CD4-positive, alpha-beta T cell treated with Interleukin-2 at 100 ng/mL for 4 hours (primary cell): ENCODE data around the gene CFAP221.

ENCODE experiments used
- DNase-seq: peaks from one replicate; pipeline ENCODE4 v3.0.0-alpha.2; 2020; ENCODE audit warnings: low spot score

Gene CFAP221

DNA sequence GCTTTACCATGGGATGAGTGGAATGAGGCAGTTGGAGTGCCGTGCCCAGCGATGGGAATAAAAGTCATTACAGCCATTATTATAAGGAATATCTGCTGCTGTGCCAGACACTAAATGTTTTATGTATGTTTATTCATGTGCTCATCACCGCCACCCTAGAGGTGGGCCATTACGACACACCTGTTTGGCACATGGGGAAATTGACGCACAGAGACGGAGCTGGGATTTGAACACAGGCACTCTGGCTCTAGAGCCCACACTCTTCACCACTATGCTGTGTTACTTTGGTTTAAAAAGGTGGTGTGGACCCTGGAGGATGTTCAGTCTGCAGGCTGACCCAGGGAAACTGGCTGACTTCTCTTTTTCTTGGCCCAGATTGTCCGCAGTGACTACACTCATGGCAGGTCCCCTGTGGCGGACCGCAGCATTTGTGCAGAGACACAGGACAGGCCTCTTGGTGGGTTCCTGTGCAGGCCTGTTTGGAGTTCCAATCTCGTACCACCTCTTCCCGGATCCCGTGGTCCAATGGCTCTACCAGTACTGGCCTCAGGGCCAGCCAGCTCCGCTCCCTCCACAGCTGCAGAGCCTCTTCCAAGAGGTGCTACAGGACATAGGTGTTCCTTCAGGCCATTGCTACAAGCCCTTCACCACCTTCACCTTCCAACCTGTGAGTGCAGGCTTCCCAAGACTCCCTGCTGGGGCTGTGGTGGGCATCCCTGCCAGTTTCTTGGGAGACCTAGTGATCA is 136.4 kb downstream of the CFAP221 start:
- no peak for DNase-seq

DNA sequence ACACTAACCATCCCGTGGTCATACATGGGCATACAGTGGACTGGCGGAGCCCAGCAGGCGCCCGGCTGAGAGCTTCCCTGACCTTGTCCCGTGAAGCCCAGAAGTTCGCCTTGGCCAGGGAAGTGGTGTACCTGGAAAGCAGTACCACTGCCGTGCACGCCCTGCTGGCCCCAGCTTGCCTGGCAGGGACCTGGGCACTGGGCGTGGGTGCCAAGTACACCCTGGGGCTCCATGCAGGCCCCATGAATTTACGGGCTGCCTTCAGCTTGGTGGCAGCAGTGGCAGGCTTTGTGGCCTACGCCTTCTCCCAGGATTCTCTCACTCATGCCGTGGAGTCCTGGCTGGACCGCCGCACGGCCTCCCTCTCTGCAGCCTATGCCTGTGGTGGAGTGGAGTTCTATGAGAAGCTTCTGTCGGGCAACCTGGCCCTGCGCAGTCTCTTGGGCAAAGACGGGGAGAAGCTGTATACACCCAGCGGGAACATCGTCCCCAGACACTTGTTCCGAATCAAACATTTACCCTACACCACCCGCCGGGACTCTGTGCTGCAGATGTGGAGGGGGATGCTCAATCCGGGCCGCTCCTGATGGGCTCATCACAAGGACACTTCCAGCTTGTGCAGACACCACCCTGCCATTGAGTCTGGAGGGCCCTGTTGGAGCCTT is 137.1 kb downstream of the CFAP221 start:
- no peak for DNase-seq

DNA sequence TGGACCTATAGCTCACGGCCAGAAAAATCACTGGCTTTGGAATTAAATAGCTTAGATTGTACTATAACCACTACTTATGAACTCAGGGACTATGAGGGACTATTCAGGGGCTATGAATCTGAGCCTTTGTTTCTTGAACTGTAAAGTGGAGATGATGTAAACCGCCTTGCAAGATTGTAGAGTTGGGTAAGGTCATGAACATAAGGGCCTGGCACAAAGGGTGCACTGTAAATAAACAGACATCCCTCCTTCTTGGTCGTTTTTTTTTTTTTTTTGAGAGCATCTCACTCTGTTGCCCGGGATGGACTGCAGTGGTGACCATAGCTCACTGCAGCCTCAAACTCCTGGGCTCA is 137.6 kb downstream of the CFAP221 start:
- no peak for DNase-seq

DNA sequence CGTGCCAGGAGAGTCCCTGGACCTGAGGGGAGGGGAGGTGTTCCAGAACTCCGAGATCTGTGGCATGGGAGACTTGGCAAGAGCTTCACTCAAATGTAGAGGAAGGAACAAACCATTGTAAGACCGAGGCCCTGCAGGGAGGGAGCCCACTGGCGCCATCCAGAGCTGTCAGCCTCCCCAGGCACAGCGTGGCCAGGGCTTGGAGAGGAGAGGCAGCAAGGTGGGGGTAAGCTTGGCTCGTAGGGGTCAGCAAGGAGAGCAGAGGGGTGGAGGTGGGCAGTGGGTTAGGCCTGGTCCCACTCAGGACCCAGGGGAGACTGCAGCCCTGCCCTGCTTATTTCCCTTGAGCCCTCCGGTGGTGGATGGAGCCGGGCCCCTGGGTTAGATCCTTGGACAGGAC is 138.3 kb downstream of the CFAP221 start:
- no peak for DNase-seq

DNA sequence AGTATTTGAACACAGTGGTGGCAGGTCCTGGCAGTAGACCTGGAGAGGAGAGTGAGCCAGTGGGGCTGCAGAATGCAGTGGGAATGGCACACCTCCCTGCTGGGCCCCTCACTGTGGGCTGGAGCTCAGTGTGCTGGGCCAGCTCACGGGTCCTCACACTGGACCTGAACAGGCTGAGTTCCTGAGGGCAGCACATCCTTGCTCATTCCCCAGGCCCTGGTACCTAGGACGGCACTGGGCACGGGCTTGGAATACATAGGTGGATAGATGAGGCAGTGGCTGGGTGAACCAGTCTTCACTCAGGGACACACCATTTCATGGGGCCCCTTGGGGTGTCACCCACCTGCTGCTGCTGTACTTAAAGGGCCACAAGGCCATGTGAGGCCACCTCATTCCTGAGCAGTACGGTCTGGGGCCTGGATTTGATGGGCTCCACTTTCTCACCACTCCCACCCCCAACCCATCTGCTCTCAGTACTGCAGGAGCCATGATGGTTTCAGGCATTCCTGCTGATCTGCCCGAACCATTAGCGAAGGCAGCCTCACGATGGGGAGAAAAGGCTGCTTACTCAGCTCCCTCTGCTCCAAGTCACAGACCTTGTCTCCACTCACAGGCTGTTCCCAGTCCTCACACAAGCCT is 138.9 kb downstream of the CFAP221 start:
- no peak for DNase-seq

DNA sequence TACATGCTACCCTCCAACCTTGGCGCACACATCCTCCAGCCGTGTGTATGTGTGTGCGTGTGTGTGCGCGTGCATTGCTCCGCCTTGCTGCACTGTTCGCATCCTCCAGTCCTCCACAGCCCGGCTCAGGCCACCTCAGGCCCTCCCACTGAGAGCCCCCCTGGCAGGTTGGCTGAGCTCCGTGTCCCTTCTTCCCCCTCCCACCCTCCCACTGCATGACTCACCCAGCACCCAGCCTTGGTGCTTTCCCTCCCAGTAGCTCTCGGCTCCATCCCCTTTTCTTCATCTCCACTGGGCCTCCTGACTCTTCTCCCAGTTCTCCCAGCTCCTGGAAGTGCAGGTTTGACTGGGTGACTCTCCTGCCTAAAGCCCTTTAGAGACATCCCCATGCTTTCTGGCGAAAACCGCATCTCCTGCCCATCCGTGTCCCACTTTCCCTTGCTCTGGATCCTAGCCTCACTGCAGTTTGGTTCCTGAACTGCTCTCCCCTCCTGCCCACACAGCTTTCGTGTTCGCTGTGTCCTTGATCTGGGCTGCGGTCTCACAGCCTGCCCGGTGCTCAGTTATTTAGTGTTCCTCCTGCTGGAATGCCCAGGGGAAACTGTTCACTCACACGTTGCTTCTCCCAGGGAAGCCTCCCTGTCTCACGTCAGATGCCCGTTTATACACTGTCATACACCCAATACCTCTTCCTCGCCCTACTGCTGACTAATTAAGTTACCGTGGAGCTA is 139.6 kb downstream of the CFAP221 start:
- DNase-seq = no peak

DNA sequence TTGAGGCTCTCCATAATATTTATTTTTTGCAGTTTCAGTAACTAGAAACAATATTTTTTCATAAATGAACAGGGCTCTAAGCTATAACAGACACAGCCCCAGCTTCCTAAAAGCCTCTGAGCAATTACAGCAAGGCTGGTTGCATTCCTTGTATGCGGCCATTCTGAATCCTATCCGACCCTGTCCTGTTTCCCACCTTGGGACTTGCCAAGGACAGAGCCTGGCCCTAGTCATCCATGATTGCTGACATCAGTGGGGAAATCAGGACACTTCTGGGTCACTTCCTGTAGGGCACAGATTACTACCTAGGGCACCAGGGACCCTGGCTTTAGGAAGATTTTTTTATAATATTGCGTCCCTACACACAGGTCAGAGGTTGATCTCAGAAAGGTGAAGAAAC is 140.3 kb downstream of the CFAP221 start:
- no peak for DNase-seq

DNA sequence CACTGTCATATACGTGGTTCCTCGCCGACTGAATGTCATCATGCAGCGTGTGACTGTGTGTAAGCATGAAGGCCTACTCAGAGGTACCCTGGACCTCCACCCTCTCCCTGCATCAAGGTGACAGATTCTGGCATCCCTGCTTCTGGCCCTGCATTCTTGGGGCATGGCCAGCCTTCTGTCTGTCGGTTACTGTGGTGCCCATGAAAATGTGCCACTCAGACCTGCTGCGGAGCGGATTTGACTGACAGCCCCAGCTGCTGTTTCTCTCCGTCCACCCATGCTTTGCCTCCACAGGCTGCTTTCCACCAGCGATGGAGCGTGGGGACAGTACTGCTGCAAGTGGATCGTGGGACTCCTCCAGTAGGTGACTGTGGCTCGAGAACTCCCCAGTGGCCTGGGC is 144.4 kb downstream of the CFAP221 start:
- no peak for DNase-seq

DNA sequence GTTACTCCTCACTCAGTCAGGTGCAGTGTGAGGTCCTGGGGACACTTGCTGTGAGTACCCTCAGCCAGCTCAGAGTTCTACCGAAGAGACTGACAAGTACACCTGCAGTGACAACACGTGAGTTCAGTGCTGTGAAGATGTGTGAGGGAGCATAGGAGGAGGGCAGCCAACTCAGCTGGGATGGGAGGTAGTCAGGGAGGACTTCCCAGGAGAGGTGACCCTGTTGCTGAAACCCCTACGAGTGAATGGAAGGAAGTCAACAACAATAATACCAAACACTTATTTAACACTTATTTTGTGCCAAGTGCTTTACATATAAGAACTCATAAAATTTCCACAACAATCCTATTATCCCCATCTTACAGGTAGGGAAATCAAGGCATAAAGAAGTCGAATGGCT is 145.0 kb downstream of the CFAP221 start:
- no peak for DNase-seq

DNA sequence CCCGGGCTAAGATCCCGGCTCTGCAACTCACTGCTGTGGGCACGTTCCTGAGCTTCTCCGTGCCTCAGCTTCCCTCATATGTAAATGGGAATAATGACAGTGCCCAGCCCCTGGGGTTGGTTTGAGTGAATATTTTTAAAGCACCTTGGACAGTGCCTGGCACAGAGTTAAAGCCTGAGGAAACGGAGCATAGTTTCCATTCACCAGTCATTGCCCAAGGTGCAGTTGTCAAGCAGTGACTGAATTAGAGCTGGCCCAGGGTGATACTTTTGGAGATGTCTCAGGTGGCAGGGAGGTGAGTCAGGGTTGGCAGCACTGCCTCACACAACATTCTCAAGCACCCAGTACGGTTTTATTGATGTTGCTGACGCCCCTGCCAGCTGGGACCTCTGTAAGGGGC is 146.9 kb downstream of the CFAP221 start:
- DNase-seq = no peak

DNA sequence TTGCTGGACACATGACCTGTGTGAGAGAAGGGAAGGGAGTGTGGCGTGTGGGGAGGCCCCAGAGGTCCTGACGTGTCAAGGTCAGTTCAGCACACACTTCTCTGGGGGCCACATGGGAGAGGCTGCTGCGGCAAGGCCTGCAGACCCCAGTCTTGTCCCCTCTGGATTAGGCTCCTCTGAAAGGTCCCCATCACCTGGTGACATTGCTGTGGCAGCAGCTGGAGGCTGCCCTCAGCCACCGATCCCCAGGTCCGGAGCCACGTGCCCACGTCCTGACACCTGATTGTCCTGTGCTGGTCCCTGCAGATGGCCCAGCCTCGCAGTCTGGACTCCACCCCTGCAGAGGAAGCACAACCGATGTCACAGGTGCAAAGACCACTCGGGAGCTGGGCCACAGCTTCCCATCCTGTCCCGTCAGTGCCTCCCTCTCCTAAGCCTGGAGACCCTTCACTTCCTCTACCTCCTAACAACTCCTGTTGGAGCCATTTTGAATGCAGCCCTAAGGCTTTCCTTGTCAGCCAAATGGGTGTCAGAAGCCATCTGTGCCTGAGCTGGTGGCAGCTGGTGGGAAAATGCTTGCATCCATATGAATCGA is 147.5 kb downstream of the CFAP221 start:
- DNase-seq = no peak

DNA sequence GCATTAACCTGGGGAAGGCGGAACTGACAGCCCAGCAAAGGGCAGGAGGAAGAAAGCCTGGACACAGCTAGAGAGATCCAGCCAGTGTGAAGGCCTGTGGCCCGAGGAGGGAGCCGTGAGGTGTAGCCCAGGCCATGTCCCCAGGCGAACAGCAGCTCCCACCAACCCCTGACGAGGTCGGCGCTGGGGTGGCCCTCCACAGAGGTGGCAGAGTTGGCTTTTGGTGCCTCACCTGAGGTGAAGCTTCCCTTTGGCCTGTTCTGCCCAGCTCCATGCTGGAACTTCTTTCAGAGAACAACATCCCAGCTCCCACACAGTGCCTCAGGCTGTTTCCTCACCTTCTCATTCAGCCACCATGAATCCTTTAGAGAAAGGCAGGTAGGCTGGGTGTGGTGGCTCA is 148.1 kb downstream of the CFAP221 start:
- DNase-seq = no peak

DNA sequence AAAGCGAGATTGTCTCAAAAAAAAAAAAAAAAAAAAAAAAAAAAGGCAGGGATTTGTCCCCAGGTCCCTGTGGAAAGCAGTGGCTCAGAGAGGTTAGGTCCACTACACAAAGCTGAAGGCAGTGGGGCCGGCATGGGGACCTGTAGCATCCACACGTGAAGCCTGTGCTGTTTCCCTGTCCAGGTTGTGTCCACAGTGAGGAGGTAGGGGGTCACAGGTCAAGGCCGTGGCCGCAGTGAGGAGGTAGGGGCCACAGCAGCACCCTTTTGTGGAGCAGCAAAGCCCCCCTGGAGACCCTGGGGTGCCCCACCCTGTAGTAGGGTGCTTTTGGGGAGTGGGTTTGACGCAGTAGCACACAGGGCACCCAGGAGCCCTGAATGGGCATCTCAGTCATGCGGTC is 148.7 kb downstream of the CFAP221 start:
- DNase-seq = no peak

DNA sequence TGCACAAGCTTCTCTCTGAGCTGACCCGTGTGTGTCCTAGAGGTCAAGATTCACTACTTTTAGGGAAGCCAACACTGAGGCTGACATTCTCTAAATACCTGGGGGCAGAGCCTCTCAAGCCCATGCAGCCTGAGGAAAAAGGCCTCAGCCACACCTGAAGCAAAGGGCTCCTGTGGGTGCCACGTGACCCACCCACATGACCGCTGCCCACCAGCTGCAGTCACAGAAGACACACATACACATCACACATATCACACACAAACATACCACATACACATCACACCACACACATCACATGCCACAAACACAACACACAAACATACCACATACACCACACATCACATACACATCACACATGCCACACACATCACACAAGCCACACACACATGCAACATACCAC is 149.3 kb downstream of the CFAP221 start:
- no peak for DNase-seq

DNA sequence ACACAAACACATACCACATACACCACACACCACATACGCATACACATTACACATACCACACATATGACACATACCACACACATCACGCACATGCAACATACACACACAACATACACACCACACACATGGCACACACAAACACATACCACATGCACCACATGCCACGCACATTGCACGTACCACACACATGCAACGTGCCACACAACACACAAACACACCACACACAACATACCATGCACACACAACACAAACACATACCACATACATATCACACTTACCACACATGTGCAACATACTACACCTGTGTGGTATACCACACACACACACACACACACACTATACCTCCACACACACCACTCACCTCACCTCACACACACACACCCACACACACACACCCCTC is 149.7 kb downstream of the CFAP221 start:
- no peak for DNase-seq

DNA sequence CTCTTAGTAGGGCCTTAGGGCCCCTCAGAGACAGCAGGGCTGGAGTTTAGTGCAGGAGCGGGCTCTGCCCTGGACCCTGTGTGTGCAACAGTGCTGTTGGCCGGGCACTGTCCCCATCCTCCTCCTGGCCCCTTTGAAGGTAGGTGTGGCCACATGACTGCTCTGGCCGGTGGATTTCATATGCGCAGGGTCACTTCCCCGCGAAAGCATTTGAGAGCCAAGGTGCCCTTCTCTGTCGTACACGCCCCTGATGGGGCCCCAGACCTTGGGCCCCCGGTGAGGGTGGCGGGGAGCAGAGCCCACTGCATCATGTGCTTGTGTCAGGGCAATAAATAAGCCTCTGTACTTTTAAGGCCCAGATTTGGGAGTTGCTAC is 150.2 kb downstream of the CFAP221 start:
- DNase-seq = no peak

DNA sequence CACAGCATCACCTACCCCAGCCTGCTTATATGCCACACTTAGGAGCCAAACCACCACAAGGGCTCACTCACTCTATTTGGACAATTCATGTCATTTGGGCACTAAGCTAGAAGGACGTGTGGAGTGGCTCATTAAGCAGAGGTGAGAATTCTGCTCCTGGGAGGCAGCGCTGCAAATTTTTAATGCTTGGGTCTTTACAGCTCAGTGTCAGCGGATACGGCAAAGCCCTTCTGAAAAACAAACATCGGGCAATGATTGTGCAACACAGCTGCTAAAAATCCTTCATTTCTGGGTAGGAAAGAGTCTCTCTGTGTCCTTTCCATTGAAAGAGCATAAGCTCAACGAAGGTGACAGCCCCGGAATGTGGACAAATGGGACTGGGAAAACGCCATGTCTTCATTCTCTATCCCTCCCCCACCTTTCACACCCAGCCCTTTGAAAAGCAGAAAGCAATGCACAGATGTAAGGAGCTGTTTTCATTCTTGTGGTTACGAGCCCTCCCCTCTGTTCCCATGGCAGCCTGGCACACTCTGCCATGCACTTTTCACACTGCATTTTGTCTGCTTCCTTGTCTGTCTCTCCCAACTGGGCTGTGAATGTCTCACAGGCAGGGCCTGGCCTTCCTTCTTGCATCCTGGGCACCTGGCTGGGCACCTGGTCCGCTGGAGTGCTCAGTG is 150.7 kb downstream of the CFAP221 start:
- DNase-seq = no peak

DNA sequence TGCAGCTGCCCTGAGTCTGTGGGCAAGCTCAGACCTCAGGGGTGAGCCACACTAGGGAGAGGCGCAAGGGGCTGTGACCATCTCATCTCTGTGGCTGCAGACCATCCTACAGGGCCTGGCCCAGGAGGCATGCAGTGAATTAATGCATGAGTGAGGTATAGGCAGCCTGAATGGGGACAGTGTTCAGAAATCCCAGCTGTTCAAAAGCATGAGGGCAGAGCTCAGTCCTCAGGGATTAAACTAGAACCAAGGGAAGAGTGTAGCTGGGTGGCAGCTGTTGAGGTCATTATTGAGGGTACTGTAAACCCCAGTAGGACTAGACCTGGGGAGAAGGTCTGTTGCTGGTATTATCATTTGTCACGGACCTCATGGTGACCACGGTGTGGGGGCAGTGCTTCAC is 151.8 kb downstream of the CFAP221 start:
- DNase-seq = no peak

DNA sequence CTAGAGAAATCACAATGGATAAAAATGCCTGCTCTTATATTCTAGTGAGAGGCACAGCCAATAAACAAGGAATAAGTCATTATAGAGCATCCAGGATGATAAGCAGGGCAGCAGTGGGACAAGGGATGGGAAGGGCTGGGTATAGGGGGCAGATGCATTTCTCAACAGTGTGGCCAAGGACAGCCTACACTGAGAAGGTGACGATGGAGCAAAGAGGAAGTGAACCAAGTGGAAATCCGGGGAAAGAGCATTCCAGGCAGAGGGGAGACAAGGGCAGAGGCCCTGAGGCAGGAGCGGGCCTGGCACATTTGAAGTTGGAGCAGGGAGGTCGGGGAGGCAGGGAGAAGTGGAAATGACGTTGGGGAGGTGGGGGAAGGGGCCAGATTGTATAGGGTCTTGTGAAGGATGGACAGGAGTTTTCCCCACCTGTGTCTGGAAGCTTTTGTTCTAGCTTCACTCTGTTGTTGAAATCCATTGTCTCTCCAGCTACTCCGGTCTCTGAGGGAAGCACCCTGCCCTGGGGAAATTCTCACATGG is 152.3 kb downstream of the CFAP221 start:
- DNase-seq = no peak

DNA sequence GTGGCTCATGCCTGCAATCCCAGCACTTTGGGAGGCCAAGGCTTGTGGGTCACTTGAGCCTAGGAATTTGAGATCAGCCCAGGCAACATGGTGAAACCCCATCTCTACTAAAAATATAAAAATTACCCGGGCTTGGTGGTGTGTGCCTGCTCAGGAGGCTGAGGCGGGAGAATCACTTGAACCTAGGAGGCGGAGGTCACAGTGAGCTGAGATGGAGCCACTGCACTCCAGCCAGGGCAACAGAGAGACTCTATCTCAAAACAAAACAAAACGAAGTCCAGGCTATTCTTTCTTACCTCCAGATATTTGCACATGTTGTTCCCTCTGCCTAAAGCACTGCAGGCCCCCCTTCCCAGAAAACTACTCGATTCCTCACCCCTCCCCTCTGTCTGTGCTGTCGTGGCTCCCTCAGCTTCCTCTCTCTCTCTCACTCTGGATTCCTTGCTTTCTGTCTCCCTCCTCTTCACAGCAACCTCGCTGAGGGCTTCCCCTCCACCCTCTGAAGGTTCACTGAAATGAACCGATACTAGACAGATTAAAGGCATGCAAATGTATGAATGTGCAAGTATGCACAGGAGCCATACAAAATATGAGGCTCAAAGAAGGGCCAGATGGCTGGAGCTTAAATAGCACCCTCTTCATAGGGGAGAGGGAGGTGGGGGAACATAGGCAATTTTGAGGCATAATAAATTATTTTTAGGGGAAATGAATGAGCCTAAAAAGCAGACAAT is 153.2 kb downstream of the CFAP221 start:
- no peak for DNase-seq

DNA sequence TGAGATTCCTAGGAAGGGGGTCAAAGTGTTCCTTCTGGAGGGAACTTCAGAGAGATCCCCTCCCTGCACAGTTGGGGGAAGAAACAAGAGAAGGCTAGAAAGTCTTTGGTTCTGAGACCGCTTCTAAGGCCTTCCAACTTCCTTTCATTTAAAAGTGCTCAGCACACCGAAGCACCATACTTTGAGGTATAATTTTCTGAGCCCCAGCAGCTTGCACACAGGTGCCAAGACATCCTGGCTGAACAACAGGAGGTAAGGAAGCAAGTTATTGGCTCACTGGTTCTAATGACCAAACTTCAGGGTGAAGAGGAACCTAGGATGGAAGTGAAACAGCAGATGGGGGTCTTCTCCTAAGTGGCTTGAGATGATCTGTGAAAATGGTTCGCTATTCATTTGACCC is 154.0 kb downstream of the CFAP221 start:
- DNase-seq = no peak
